A549 (cell line): Measurements from ENCODE around the gene INPP5A. TPM values are rescaled to one million over a fixed set of nuclear protein-coding genes. Genes with fewer than 3 reads are reported as not detected.

Source experiments
- ATAC-seq, 2 experiments: fragments of 200-7000 bp in 1 of 2; fragments of >200 bp in 1 of 2; cut with Nextera tagmentation in 1 of 2; cut with Tn5 transposase in 1 of 2; 3 replicates each; pipeline versions ENCODE4 v1.8.0 to v1.9.1; 2018 to 2020; ENCODE audit warnings: mild to moderate bottlenecking in 1 of 2, moderate library complexity in 1 of 2
- CTCF ChIA-PET: fragments of 300-600 bp; sonication (Branson Sonifier 250); formaldehyde crosslinking; extraction: SDS; loops from one replicate; lab custom pipeline; 2021; ENCODE audit warnings: antibody characterized with exemption, inconsistent platforms; lab: Yijun Ruan, JAX
- POLR2A ChIA-PET: fragments of 350-600 bp; formaldehyde crosslinking; extraction: SDS; loops from one replicate; lab custom pipeline; 2021; ENCODE audit warnings: antibody characterized with exemption, inconsistent platforms; lab: Yijun Ruan, JAX
- DNase-seq, 2 experiments: peaks; one replicate each; pipeline versions ENCODE4 v3.0.0 to v3.0.0-alpha.2; 2011 to 2016; ENCODE audit warnings: low read depth in 1 of 2, low spot score in 1 of 2
- FAIRE-seq: peaks from 2 replicates; lab custom pipeline; 2011; peaks lifted over from hg19 to GRCh38; lab: Jason Lieb, UNC
- H3K27ac ChIP-seq, 2 experiments: fragments of >200 bp; sonication (Bioruptor Twin); formaldehyde crosslinking; 3 replicates each; pipeline ENCODE4 v1.5.1; 2016 to 2017
- H3K4me1 ChIP-seq: fragments of >200 bp; sonication (Bioruptor Twin); formaldehyde crosslinking; 3 replicates; pipeline ENCODE4 v1.6.1; 2016
- H3K4me2 ChIP-seq: fragments of >200 bp; sonication (Bioruptor Twin); formaldehyde crosslinking; 3 replicates; pipeline ENCODE4 v1.6.1; 2016
- H3K4me3 ChIP-seq: fragments of >200 bp; sonication (Bioruptor Twin); formaldehyde crosslinking; 3 replicates; pipeline ENCODE4 v1.5.1; 2016
- H3K9me3 ChIP-seq: fragments of >200 bp; sonication (Bioruptor Twin); formaldehyde crosslinking; 3 replicates; pipeline ENCODE4 v1.6.1; 2016
- BHLHE40 ChIP-seq: IDR thresholded peaks from 2 replicates; pipeline ENCODE4 v1.6.1; 2012; ENCODE audit warnings: low read depth, low read length, inconsistent platforms
- CHD2 ChIP-seq: fragments of 150-350 bp; IDR thresholded peaks from 2 replicates; pipeline ENCODE4 v1.6.1; 2014; ENCODE audit warnings: low read length; ENCODE audit not compliant: partially characterized antibody
- FOSB ChIP-seq: fragments of 250-450 bp; sonication (Bioruptor Pico); IDR thresholded peaks from 2 replicates; pipeline ENCODE4 v1.5.0; 2020; ENCODE audit warnings: mild to moderate bottlenecking, moderate library complexity
- HEYL ChIP-seq: fragments of 250-450 bp; sonication (Bioruptor Pico); IDR thresholded peaks from 2 replicates; pipeline ENCODE4 v1.8.0; 2021; ENCODE audit warnings: mild to moderate bottlenecking, moderate library complexity
- HOXB5 ChIP-seq: fragments of 250-450 bp; sonication (Bioruptor Pico); IDR thresholded peaks from 2 replicates; pipeline ENCODE4 v1.5.0; 2020; ENCODE audit warnings: mild to moderate bottlenecking, moderate library complexity
- JUNB ChIP-seq: fragments of >200 bp; sonication (Bioruptor Twin); formaldehyde crosslinking; IDR thresholded peaks from 2 replicates; pipeline ENCODE4 v1.6.1; 2016
- MAFK ChIP-seq: fragments of 450-650 bp; IDR thresholded peaks from 2 replicates; pipeline ENCODE4 v1.6.1; 2014; ENCODE audit not compliant: partially characterized antibody
- RAD21 ChIP-seq, 2 experiments: fragments of >200 bp in 1 of 2; sonication (Bioruptor Twin) in 1 of 2; formaldehyde crosslinking in 1 of 2; IDR thresholded peaks in 1 of 2; conservative IDR thresholded peaks in 1 of 2; 2 replicates in 1 of 2; 3 replicates in 1 of 2; pipeline ENCODE4 v1.6.1; 2012 to 2018; ENCODE audit warnings: inconsistent platforms in 1 of 2
- RARB ChIP-seq: fragments of 250-450 bp; sonication (Bioruptor Pico); IDR thresholded peaks from 2 replicates; pipeline ENCODE4 v1.8.0; 2021; ENCODE audit warnings: mild to moderate bottlenecking, moderate library complexity
- RCOR1 ChIP-seq: fragments of 150-350 bp; IDR thresholded peaks from 2 replicates; pipeline ENCODE4 v1.6.1; 2014; ENCODE audit warnings: antibody characterized with exemption, low read length, low read depth
- ZC3H11A ChIP-seq: fragments of 450-650 bp; IDR thresholded peaks from 2 replicates; pipeline ENCODE4 v1.6.1; 2014; ENCODE audit warnings: antibody characterized with exemption, mild to moderate bottlenecking
- ZFP36 ChIP-seq: fragments of 450-650 bp; IDR thresholded peaks from 2 replicates; pipeline ENCODE4 v1.6.1; 2014; ENCODE audit warnings: borderline replicate concordance; ENCODE audit not compliant: partially characterized antibody
- ZNF302 ChIP-seq: fragments of 250-450 bp; sonication (Bioruptor Pico); IDR thresholded peaks from 2 replicates; pipeline ENCODE4 v1.9.0; 2021; ENCODE audit warnings: inconsistent platforms, mild to moderate bottlenecking, moderate library complexity
- ZSCAN20 ChIP-seq: fragments of 250-450 bp; sonication (Bioruptor Pico); IDR thresholded peaks from 2 replicates; pipeline ENCODE4 v1.8.0; 2022; ENCODE audit warnings: mild to moderate bottlenecking, moderate library complexity
- WGBS: methylation state at CpG from one replicate; pipeline ENCODE4 v1.1.6; 2017; ENCODE audit errors: missing lambda C conversion rate; 5-methylcytosine and 5-hydroxymethylcytosine counted together
- polyA plus RNA-seq, 4 experiments: library from polyadenylated mRNA; depleted of rRNA in 3 of 4; stranded (reverse); fragments of >200 nt; fragmentation: RNase III in 1 of 4; extraction: RNeasy Plus Mini Kit Qiagen cat#74134 plus additional on column Dnase treatment in 1 of 4; gene quantifications; 2 replicates in 3 of 4; 3 replicates in 1 of 4; pipeline ENCODE4 v1.2.3, GENCODE V29; 2011 to 2017
- TF ChIP-seq, protein P1 (sequence below): IDR thresholded peaks from 2 replicates; pipeline ENCODE4 v1.6.1; 2012
- TF ChIP-seq, protein P2 (sequence below): fragments of 250-450 bp; sonication (Bioruptor Pico); IDR thresholded peaks from 2 replicates; pipeline ENCODE4 v1.5.0; 2020; ENCODE audit warnings: low read depth, mild to moderate bottlenecking, moderate library complexity
- TF ChIP-seq, protein P3 (sequence below): fragments of >200 bp; sonication (Bioruptor Twin); formaldehyde crosslinking; IDR thresholded peaks from 3 replicates; pipeline ENCODE4 v1.5.1; 2016
- TF ChIP-seq, protein P4 (sequence below): fragments of >200 bp; sonication (Bioruptor Twin); formaldehyde crosslinking; IDR thresholded peaks from 2 replicates; pipeline ENCODE4 v1.6.1; 2016

The INPP5A gene
- polyA plus RNA-seq, 2 of the 4 experiments (the other 2 are of a cell fraction): 13.7 to 15.1 TPM

DNA sequence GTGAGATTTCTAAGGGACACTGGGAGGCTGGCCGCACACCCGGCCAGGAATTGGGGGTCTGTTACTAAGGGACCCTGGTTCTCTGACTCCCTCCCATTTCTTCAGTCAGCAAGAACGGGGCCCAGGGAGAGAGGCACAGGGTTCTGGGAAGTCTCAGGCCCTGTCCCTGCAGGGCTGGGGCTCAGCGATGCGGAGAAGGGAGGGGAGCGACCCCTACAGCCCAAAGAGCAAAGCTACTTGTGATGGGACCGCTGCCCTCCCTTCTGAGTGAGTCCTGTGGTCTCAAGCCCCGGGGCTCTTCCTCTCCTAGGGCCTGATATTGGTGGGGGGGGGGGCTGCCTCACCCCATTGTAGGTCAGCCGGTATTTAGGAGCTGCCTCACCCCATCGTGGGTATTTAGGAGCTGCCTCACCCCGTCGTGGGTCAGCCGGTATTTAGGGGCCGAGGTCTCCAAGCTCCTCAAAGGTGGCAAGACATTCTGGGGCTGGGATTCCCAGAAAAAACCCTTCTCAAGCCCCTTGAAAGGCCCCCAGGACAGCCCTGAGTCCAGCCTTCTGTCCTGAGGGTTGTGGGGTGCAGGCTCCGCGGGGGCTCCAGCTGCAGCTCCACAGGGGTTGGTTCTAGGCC, 265.2 kb downstream of the INPP5A start:
- 52% methylated on average over 8 of the region's 16 CpGs for WGBS
- Histone ChIP-seq H3K27ac (no peak overlapping the region), H3K4me2 (no peak overlapping the region), H3K4me3 (no peak overlapping the region), H3K9me3 (0 out of 3 replicates have a peak, but pooled peaks cover 3% of the 10 kb centered on the region), H3K4me1 (no peaks in the 10 kb centered on the region)
- ATAC-seq (peak in 1 of 2 experiments; percentile 48; a peak in 1 of 6 replicates), FAIRE-seq (no peak), DNase-seq (no peak)
- POLR2A ChIA-PET: no interaction called here
- TF ChIP-seq RAD21 (conservative IDR thresholded peaks at IDR 0.05 in 1 of 2, IDR thresholded peaks at IDR 0.05 in 1 of 2): 0 out of 5 replicates have a peak, but pooled peaks of 1 of the 2 experiments have one; percentile 2
- no peak for TF ChIP-seq JUNB
- no peak for TF ChIP-seq MAFK
- TF ChIP-seq, protein P1, sequence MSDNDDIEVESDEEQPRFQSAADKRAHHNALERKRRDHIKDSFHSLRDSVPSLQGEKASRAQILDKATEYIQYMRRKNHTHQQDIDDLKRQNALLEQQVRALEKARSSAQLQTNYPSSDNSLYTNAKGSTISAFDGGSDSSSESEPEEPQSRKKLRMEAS: no peak
- CTCF ChIA-PET: interaction anchor here (0.5 to 1.7 kb wide), 5 partner anchors 8 to 474 kb away, joined by 3 to 4 read pairs (median 3); no protein-coding TSS in a partner anchor

DNA sequence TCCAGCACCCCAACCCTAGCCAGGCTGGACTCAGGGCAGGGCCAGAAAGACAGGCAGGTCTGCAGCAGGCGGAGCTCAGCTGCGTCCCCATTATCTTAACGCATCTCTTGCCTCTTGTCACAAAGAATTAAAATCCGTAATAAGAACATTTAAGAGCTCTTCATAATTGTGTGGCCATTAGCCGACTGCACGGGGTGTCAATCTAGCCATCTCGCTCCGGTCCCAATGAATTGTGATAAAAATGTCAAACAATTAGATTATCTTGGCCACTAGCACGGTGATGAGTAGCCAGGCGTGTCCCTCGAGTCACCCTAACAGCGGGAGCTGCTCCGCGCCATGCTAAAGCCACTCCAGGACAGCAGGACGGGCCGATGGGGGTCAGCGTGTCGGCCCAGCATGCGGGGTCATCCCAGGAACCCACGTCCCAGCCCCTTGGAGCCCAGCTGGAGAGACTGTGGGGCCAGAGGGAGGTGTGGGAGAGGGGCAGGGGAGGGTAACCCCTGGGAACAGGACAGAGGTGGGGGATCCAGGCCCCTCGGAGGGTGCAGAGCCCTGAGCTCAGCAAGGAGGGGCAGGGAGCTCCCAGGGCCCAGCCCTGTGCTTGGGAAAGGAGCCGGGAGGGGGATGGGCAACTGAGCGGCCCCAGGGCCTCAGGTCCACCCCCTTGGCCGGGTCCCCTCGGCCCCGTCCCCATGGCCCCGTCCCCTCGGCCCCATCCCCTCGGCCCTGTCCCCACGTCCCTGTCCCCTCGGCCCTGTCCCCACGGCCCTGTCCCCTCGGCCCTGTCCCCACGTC, 266.0 kb downstream of the INPP5A start:
- CTCF ChIA-PET: interaction anchor here (0.9 to 1.4 kb wide), 2 partner anchors 9 kb away, joined by 4 read pairs; no protein-coding TSS in a partner anchor
- 0 out of 3 replicates have a peak, but pooled peaks cover 3% of the 10 kb centered on the region for H3K9me3 ChIP-seq
- DNase-seq: no peak
- H3K27ac ChIP-seq: no peak overlapping the region
- POLR2A ChIA-PET: no interaction called here
- no peak for FAIRE-seq
- 69% methylated on average over 21 of the region's 34 CpGs for WGBS
- ATAC-seq: no peak
- no peak overlapping the region for H3K4me2 ChIP-seq
- no peaks in the 10 kb centered on the region for H3K4me1 ChIP-seq
- H3K4me3 ChIP-seq: no peak overlapping the region
- no peak for TF ChIP-seq ZC3H11A
- no peak for TF ChIP-seq RARB
- no peak for TF ChIP-seq BHLHE40
- TF ChIP-seq ZFP36: no peak
- TF ChIP-seq ZNF302: no peak
- no peak for TF ChIP-seq HEYL (CRISPR knock-in tag)
- TF ChIP-seq ZSCAN20: no peak
- TF ChIP-seq FOSB (CRISPR knock-in tag): no peak
- TF ChIP-seq RCOR1: no peak
- no peak for TF ChIP-seq RAD21 (conservative IDR thresholded peaks at IDR 0.05 in 1 of 2, IDR thresholded peaks at IDR 0.05 in 1 of 2)
- TF ChIP-seq, protein P2, sequence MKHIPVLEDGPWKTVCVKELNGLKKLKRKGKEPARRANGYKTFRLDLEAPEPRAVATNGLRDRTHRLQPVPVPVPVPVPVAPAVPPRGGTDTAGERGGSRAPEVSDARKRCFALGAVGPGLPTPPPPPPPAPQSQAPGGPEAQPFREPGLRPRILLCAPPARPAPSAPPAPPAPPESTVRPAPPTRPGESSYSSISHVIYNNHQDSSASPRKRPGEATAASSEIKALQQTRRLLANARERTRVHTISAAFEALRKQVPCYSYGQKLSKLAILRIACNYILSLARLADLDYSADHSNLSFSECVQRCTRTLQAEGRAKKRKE (CRISPR knock-in tag): no peak
- TF ChIP-seq, protein P3, sequence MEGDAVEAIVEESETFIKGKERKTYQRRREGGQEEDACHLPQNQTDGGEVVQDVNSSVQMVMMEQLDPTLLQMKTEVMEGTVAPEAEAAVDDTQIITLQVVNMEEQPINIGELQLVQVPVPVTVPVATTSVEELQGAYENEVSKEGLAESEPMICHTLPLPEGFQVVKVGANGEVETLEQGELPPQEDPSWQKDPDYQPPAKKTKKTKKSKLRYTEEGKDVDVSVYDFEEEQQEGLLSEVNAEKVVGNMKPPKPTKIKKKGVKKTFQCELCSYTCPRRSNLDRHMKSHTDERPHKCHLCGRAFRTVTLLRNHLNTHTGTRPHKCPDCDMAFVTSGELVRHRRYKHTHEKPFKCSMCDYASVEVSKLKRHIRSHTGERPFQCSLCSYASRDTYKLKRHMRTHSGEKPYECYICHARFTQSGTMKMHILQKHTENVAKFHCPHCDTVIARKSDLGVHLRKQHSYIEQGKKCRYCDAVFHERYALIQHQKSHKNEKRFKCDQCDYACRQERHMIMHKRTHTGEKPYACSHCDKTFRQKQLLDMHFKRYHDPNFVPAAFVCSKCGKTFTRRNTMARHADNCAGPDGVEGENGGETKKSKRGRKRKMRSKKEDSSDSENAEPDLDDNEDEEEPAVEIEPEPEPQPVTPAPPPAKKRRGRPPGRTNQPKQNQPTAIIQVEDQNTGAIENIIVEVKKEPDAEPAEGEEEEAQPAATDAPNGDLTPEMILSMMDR: no peak

DNA sequence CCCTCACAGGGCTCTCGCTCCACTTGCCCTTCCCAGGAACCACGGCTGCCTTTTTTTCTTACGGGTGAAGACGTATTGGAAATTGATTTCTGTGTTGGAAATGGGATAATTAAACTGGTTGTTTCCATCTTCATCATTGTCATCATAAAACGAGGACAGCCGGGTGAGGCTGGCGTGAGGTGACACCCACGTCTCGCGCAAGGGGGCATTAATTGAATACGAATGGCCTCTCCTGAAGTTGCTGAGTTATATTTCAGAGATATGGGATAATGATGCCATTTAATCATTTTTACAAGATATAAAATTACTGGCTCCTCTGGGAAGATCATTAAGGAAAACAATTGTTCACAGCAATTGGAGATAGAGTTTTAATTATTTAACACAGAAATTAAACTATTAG, 266.7 kb downstream of the INPP5A start:
- Histone ChIP-seq H3K4me1 (no peaks in the 10 kb centered on the region), H3K27ac (no peak overlapping the region), H3K4me3 (no peak overlapping the region), H3K9me3 (0 out of 3 replicates have a peak, but pooled peaks cover 3% of the 10 kb centered on the region), H3K4me2 (no peak overlapping the region)
- ChIA-PET POLR2A (no interaction called here), CTCF (interaction anchor here (1.4 kb wide), 1 partner anchor 10 kb away, joined by 4 read pairs; no protein-coding TSS in a partner anchor)
- no peak for ATAC-seq
- TF ChIP-seq RARB (no peak), CHD2 (no peak), HOXB5 (CRISPR knock-in tag) (no peak)
- TF ChIP-seq, protein P4, sequence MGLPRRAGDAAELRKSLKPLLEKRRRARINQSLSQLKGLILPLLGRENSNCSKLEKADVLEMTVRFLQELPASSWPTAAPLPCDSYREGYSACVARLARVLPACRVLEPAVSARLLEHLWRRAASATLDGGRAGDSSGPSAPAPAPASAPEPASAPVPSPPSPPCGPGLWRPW: no peak
- no peak for DNase-seq
- FAIRE-seq: no peak
- WGBS: 84% methylated on average over 11 of the region's 11 CpGs
